Central memory CD8-positive, alpha-beta T cell (primary cell): ENCODE data around the gene NCAM2.

Experiments used
- ATAC-seq: fragments of 150-1000 bp; cut with Tn5 transposase; replicated peaks from 2 replicates; pipeline ENCODE4 v1.10.0; 2022; ENCODE audit warnings: mild to moderate bottlenecking, moderate FRiP score, moderate number of reproducible peaks; ENCODE audit not compliant: poor library complexity, severe bottlenecking; ENCODE audit errors: extremely low read depth
- DNase-seq, 2 donors: peaks; one replicate each; pipeline ENCODE4 v3.0.0; 2021; ENCODE audit warnings: low spot score in 2 of 2
- H3K27ac Mint-ChIP-seq: one replicate; pipeline ENCODE4 v1.8.0; 2022; ENCODE audit warnings: low read depth, mild to moderate bottlenecking, moderate library complexity, mixed read lengths
- H3K27me3 Mint-ChIP-seq: one replicate; pipeline ENCODE4 v1.8.0; 2022; ENCODE audit warnings: mixed read lengths
- H3K36me3 Mint-ChIP-seq: one replicate; pipeline ENCODE4 v1.8.0; 2022; ENCODE audit warnings: mild to moderate bottlenecking, moderate library complexity, mixed read lengths; ENCODE audit not compliant: insufficient read depth
- H3K4me1 Mint-ChIP-seq: one replicate; pipeline ENCODE4 v1.8.0; 2022; ENCODE audit warnings: mixed read lengths
- H3K4me3 Mint-ChIP-seq: one replicate; pipeline ENCODE4 v1.8.0; 2022; ENCODE audit warnings: mild to moderate bottlenecking, moderate library complexity, mixed read lengths
- H3K9me3 Mint-ChIP-seq: one replicate; pipeline ENCODE4 v1.8.0; 2022; ENCODE audit warnings: mixed read lengths

Gene NCAM2

GRCh38 chr21:21079646-21080045, 81.4 kb downstream of the NCAM2 start:
- no peak overlapping the region for H3K4me3 Mint-ChIP-seq
- DNase-seq: no peak
- H3K27me3 Mint-ChIP-seq: no peaks in the 10 kb centered on the region
- no peaks in the 10 kb centered on the region for H3K36me3 Mint-ChIP-seq
- H3K27ac Mint-ChIP-seq: no peak overlapping the region
- ATAC-seq: no peak
- no peaks in the 10 kb centered on the region for H3K4me1 Mint-ChIP-seq
- H3K9me3 Mint-ChIP-seq: peaks cover 18% of the 10 kb centered on the region

- Mint-ChIP-seq H3K4me3 (no peak overlapping the region), H3K27me3 (no peaks in the 10 kb centered on the region), H3K9me3 (peaks cover 14% of the 10 kb centered on the region), H3K4me1 (no peaks in the 10 kb centered on the region), H3K36me3 (no peaks in the 10 kb centered on the region), H3K27ac (no peak overlapping the region)
- no peak for ATAC-seq
- no peak for DNase-seq
Observed at GRCh38 chr21:21084179-21084578, 86.0 kb downstream of the NCAM2 start.

- ATAC-seq: no peak
- no peak for DNase-seq
- no peaks in the 10 kb centered on the region for H3K36me3 Mint-ChIP-seq
- H3K4me1 Mint-ChIP-seq: no peaks in the 10 kb centered on the region
- no peaks in the 10 kb centered on the region for H3K27me3 Mint-ChIP-seq
- no peak overlapping the region for H3K27ac Mint-ChIP-seq
- H3K4me3 Mint-ChIP-seq: no peak overlapping the region
- H3K9me3 Mint-ChIP-seq: peaks cover 20% of the 10 kb centered on the region
Observed at GRCh38 chr21:21085206-21085605, 87.0 kb downstream of the NCAM2 start.

GRCh38 chr21:21096956-21097355, 98.7 kb downstream of the NCAM2 start:
- DNase-seq: no peak
- Mint-ChIP-seq H3K9me3 (peaks cover 6% of the 10 kb centered on the region), H3K27ac (no peak overlapping the region)

GRCh38 chr21:21097466-21097865, 99.3 kb downstream of the NCAM2 start:
- H3K27me3 Mint-ChIP-seq: no peaks in the 10 kb centered on the region
- ATAC-seq: no peak
- H3K4me3 Mint-ChIP-seq: no peak overlapping the region
- no peaks in the 10 kb centered on the region for H3K4me1 Mint-ChIP-seq
- peaks cover 6% of the 10 kb centered on the region for H3K9me3 Mint-ChIP-seq
- H3K36me3 Mint-ChIP-seq: no peaks in the 10 kb centered on the region
- DNase-seq: no peak
- H3K27ac Mint-ChIP-seq: no peak overlapping the region

More at GRCh38 chr21:21096956-21097355, 98.7 kb downstream of the NCAM2 start:
- Mint-ChIP-seq H3K27me3 (no peaks in the 10 kb centered on the region), H3K4me3 (no peak overlapping the region), H3K4me1 (no peaks in the 10 kb centered on the region), H3K36me3 (no peaks in the 10 kb centered on the region)
- ATAC-seq: no peak

GRCh38 chr21:21101911-21102310, 103.7 kb downstream of the NCAM2 start:
- ATAC-seq (no peak), DNase-seq (no peak)
- H3K4me3 Mint-ChIP-seq: no peak overlapping the region
- H3K9me3 Mint-ChIP-seq: peaks cover 10% of the 10 kb centered on the region
- H3K36me3 Mint-ChIP-seq: no peaks in the 10 kb centered on the region
- H3K4me1 Mint-ChIP-seq: no peaks in the 10 kb centered on the region
- no peaks in the 10 kb centered on the region for H3K27me3 Mint-ChIP-seq
- no peak overlapping the region for H3K27ac Mint-ChIP-seq

GRCh38 chr21:21102896-21103295, 104.7 kb downstream of the NCAM2 start:
- H3K27ac Mint-ChIP-seq: no peak overlapping the region

GRCh38 chr21:21103692-21104091, 105.5 kb downstream of the NCAM2 start:
- Mint-ChIP-seq H3K9me3 (peaks cover 9% of the 10 kb centered on the region), H3K27me3 (no peaks in the 10 kb centered on the region), H3K36me3 (no peaks in the 10 kb centered on the region), H3K4me1 (no peaks in the 10 kb centered on the region), H3K27ac (no peak overlapping the region), H3K4me3 (no peak overlapping the region)
- DNase-seq (no peak), ATAC-seq (no peak)

More at GRCh38 chr21:21102896-21103295, 104.7 kb downstream of the NCAM2 start:
- H3K36me3 Mint-ChIP-seq: no peaks in the 10 kb centered on the region
- no peaks in the 10 kb centered on the region for H3K27me3 Mint-ChIP-seq
- H3K4me1 Mint-ChIP-seq: no peaks in the 10 kb centered on the region
- no peak overlapping the region for H3K4me3 Mint-ChIP-seq
- H3K9me3 Mint-ChIP-seq: peaks cover 10% of the 10 kb centered on the region
- ATAC-seq: no peak
- DNase-seq: no peak

GRCh38 chr21:21109736-21110135, 111.5 kb downstream of the NCAM2 start:
- Mint-ChIP-seq H3K4me1 (no peaks in the 10 kb centered on the region), H3K9me3 (peaks cover 5% of the 10 kb centered on the region), H3K27ac (no peak overlapping the region), H3K36me3 (no peaks in the 10 kb centered on the region), H3K4me3 (no peak overlapping the region), H3K27me3 (no peaks in the 10 kb centered on the region)
- DNase-seq (no peak), ATAC-seq (no peak)

- H3K4me3 Mint-ChIP-seq: no peak overlapping the region
- no peak overlapping the region for H3K27ac Mint-ChIP-seq
Observed at GRCh38 chr21:21111309-21111920, 113.2 kb downstream of the NCAM2 start.

GRCh38 chr21:21114461-21114860, 116.3 kb downstream of the NCAM2 start:
- DNase-seq (no peak), ATAC-seq (no peak)
- Mint-ChIP-seq H3K9me3 (peaks cover 14% of the 10 kb centered on the region), H3K27me3 (no peaks in the 10 kb centered on the region), H3K36me3 (no peaks in the 10 kb centered on the region), H3K27ac (no peak overlapping the region), H3K4me1 (no peaks in the 10 kb centered on the region), H3K4me3 (no peak overlapping the region)

More at GRCh38 chr21:21111309-21111920, 113.2 kb downstream of the NCAM2 start:
- no peak for ATAC-seq
- no peaks in the 10 kb centered on the region for H3K4me1 Mint-ChIP-seq
- DNase-seq: no peak
- no peaks in the 10 kb centered on the region for H3K36me3 Mint-ChIP-seq
- no peaks in the 10 kb centered on the region for H3K27me3 Mint-ChIP-seq
- H3K9me3 Mint-ChIP-seq: peaks cover 5% of the 10 kb centered on the region

- Mint-ChIP-seq H3K9me3 (peaks cover 15% of the 10 kb centered on the region), H3K27me3 (no peaks in the 10 kb centered on the region), H3K4me1 (no peaks in the 10 kb centered on the region), H3K27ac (no peak overlapping the region), H3K4me3 (no peak overlapping the region), H3K36me3 (no peaks in the 10 kb centered on the region)
- DNase-seq: no peak
- no peak for ATAC-seq
Observed at GRCh38 chr21:21119091-21119490, 120.9 kb downstream of the NCAM2 start.

GRCh38 chr21:21122680-21123079, 124.5 kb downstream of the NCAM2 start:
- ATAC-seq (no peak), DNase-seq (no peak)
- no peak overlapping the region for H3K4me3 Mint-ChIP-seq
- peaks cover 20% of the 10 kb centered on the region for H3K9me3 Mint-ChIP-seq
- H3K4me1 Mint-ChIP-seq: no peaks in the 10 kb centered on the region
- no peak overlapping the region for H3K27ac Mint-ChIP-seq
- H3K27me3 Mint-ChIP-seq: no peaks in the 10 kb centered on the region
- no peaks in the 10 kb centered on the region for H3K36me3 Mint-ChIP-seq
